SK-N-SH treated with all-trans-retinoic acid at 6 μM for 48 hours (cell line): ENCODE measurements around the gene TTLL7.

Experiments used
- ARNTL ChIP-seq: fragments of 450-650 bp; formaldehyde crosslinking; IDR thresholded peaks from 2 replicates; pipeline ENCODE4 v1.5.0; 2020; ENCODE audit warnings: low read depth, mild to moderate bottlenecking, moderate library complexity, borderline replicate concordance
- CREB5 ChIP-seq: fragments of 250-450 bp; sonication (Bioruptor Pico); IDR thresholded peaks from 2 replicates; pipeline ENCODE4 v1.5.1; 2020; ENCODE audit warnings: low read depth, mild to moderate bottlenecking, moderate library complexity
- ISL1 ChIP-seq: fragments of 250-450 bp; sonication (Bioruptor Pico); IDR thresholded peaks from 2 replicates; pipeline ENCODE4 v2.1.2; 2022; ENCODE audit warnings: mild to moderate bottlenecking, moderate library complexity
- POU6F1 ChIP-seq: fragments of 250-450 bp; sonication (Bioruptor Pico); IDR thresholded peaks from 2 replicates; pipeline ENCODE4 v1.8.0; 2021; ENCODE audit warnings: low read depth, mild to moderate bottlenecking, moderate library complexity, borderline replicate concordance
- SNAI2 ChIP-seq: fragments of 250-450 bp; sonication (Bioruptor Pico); IDR thresholded peaks from 2 replicates; pipeline ENCODE4 v1.5.0; 2020; ENCODE audit warnings: mild to moderate bottlenecking, moderate library complexity
- TCF4 ChIP-seq: fragments of 250-450 bp; sonication (Bioruptor Pico); IDR thresholded peaks from 2 replicates; pipeline ENCODE4 v1.8.0; 2021; ENCODE audit warnings: mild to moderate bottlenecking, moderate library complexity, borderline replicate concordance
- TSHZ2 ChIP-seq: fragments of 250-450 bp; sonication (Bioruptor Pico); IDR thresholded peaks from 2 replicates; pipeline ENCODE4 v1.5.0; 2020; ENCODE audit warnings: mild to moderate bottlenecking, moderate library complexity
- ZFP3 ChIP-seq: fragments of 250-450 bp; sonication (Bioruptor Pico); IDR thresholded peaks from 2 replicates; pipeline ENCODE4 v1.5.0; 2020; ENCODE audit warnings: mild to moderate bottlenecking, moderate library complexity
- ZNF70 ChIP-seq: fragments of 450-650 bp; formaldehyde crosslinking; IDR thresholded peaks from 2 replicates; pipeline ENCODE4 v1.5.0; 2020; ENCODE audit warnings: mild to moderate bottlenecking, moderate library complexity

- TF ChIP-seq ARNTL (CRISPR knock-in tag) (no peak), ZNF70 (CRISPR knock-in tag) (no peak), CREB5 (CRISPR knock-in tag) (no peak), POU6F1 (CRISPR knock-in tag) (no peak), SNAI2 (CRISPR knock-in tag) (no peak), ISL1 (CRISPR knock-in tag) (no peak), TCF4 (CRISPR knock-in tag) (no peak), ZFP3 (CRISPR knock-in tag) (no peak), TSHZ2 (no peak)
These were observed 11.2 kb upstream of the TTLL7 start for GRCh38 chr1:84010136-84010535.
